Calu3 (cell line): ENCODE data around the gene LSR. TPM values are rescaled to one million over a fixed set of nuclear protein-coding genes. Genes with fewer than 3 reads are reported as not detected.
A peak's percentile ranks its signal among the peaks of the same experiment; 100 is the strongest.

Experiments used
- BruUV-seq: library from RNA; stranded (reverse); fragments of 400-500 nt; replicated peaks from 2 replicates; lab custom pipeline; 2021; lab: Mats Ljungman, UMichigan
- CTCF ChIA-PET: fragments of 300-600 bp; sonication (Branson Sonifier 250); formaldehyde crosslinking; loops from one replicate; lab custom pipeline; 2022; ENCODE audit warnings: antibody characterized with exemption; lab: Charles Lee
- DNase-seq: peaks from one replicate; pipeline ENCODE4 v3.0.0; 2022
- H3K27ac Mint-ChIP-seq: one replicate; pipeline ENCODE4 v1.8.0; 2022; ENCODE audit warnings: mixed read lengths; ENCODE audit not compliant: unreplicated experiment
- H3K27me3 Mint-ChIP-seq: one replicate; pipeline ENCODE4 v1.8.0; 2022; ENCODE audit warnings: mixed read lengths; ENCODE audit not compliant: unreplicated experiment
- H3K36me3 Mint-ChIP-seq: one replicate; pipeline ENCODE4 v1.8.0; 2022; ENCODE audit warnings: mild to moderate bottlenecking, moderate library complexity, mixed read lengths; ENCODE audit not compliant: insufficient read depth, unreplicated experiment
- H3K4me1 Mint-ChIP-seq: one replicate; pipeline ENCODE4 v1.8.0; 2022; ENCODE audit warnings: mild to moderate bottlenecking, low read depth, mixed read lengths; ENCODE audit not compliant: unreplicated experiment
- H3K4me3 Mint-ChIP-seq: one replicate; pipeline ENCODE4 v1.8.0; 2022; ENCODE audit warnings: mild to moderate bottlenecking, low read depth, moderate library complexity, mixed read lengths; ENCODE audit not compliant: unreplicated experiment
- H3K9me3 Mint-ChIP-seq: one replicate; pipeline ENCODE4 v1.8.0; 2022; ENCODE audit warnings: low read depth, mixed read lengths; ENCODE audit not compliant: unreplicated experiment
- intact Hi-C: fragments of 100-400 bp; cut with micrococcal nuclease; formaldehyde crosslinking; loops from one replicate; pipeline ENCODE4 v1.10.0; 2022; ENCODE audit not compliant: unreplicated experiment
- total RNA-seq: library from RNA; stranded (reverse); gene quantifications from 2 replicates; pipeline ENCODE4 v1.2.3, GENCODE V29; 2022
- TF ChIP-seq, protein P1 (sequence below): fragments of 200-600 bp; IDR thresholded peaks from one replicate; pipeline ENCODE4 v1.8.0; 2022; ENCODE audit warnings: antibody characterized with exemption; ENCODE audit not compliant: unreplicated experiment

The LSR gene
- total RNA-seq, 1 experiment from 2014 or later, result 494 TPM

- H3K36me3 Mint-ChIP-seq, result peaks cover 93% of the 10 kb centered on the region
- peak overlapping the region; percentile 58 for H3K27ac Mint-ChIP-seq
- H3K4me3 Mint-ChIP-seq, result no peak overlapping the region
- peaks cover 16% of the 10 kb centered on the region for H3K4me1 Mint-ChIP-seq
- no peaks in the 10 kb centered on the region for H3K27me3 Mint-ChIP-seq
- BruUV-seq, result no TSS peak
- TF ChIP-seq, protein P1, sequence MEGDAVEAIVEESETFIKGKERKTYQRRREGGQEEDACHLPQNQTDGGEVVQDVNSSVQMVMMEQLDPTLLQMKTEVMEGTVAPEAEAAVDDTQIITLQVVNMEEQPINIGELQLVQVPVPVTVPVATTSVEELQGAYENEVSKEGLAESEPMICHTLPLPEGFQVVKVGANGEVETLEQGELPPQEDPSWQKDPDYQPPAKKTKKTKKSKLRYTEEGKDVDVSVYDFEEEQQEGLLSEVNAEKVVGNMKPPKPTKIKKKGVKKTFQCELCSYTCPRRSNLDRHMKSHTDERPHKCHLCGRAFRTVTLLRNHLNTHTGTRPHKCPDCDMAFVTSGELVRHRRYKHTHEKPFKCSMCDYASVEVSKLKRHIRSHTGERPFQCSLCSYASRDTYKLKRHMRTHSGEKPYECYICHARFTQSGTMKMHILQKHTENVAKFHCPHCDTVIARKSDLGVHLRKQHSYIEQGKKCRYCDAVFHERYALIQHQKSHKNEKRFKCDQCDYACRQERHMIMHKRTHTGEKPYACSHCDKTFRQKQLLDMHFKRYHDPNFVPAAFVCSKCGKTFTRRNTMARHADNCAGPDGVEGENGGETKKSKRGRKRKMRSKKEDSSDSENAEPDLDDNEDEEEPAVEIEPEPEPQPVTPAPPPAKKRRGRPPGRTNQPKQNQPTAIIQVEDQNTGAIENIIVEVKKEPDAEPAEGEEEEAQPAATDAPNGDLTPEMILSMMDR, result no peak
- H3K9me3 Mint-ChIP-seq, result no peaks in the 10 kb centered on the region
- intact Hi-C loops, result no loop called here
- CTCF ChIA-PET, result no interaction called here
- no peak for DNase-seq
Observed at GRCh38 chr19:35260694-35261304, 12.0 kb downstream of the LSR start.

DNA sequence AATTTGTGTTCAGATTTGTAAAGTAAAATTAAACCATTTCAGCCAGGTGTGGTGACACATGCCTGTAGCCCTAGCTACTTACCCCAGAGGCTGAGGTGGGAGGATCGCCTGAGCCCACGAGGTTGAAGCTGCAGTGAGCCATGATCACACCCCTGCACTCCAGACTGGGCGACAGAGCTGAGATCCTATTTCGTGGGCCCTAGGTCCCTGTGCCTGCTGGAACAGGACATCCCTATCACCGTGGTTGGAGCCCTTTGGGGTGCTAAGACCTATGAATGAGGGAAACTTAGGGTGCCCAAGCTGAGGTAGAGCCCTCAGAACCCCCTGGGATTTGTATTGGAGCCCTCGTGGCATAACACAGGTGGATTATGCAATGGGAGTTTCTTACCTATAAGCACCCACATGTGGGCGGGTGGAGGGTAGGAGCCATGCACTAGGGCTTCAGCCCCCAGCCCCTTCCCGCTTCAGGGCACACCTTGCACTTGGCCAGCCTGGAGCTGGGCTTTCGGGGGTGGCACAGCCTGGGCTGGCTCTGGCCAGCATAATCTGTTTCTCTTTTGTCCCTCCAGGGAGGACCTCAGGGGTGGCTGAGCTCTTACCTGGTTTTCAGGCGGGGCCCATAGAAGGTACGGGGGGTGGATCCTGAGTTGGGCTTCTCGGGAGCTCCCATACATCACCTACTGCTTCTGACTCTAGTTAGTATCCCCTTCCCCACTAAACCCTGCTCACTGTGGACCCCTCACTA, 12.7 kb downstream of the LSR start:
- Mint-ChIP-seq H3K27me3 (no peaks in the 10 kb centered on the region), H3K4me3 (no peak overlapping the region), H3K36me3 (peaks cover 93% of the 10 kb centered on the region), H3K27ac (peak overlapping the region; percentile 58), H3K4me1 (peaks cover 17% of the 10 kb centered on the region), H3K9me3 (no peaks in the 10 kb centered on the region)
- intact Hi-C loops, result no loop called here
- TF ChIP-seq, protein P1, result no peak
- CTCF ChIA-PET, result no interaction called here
- no TSS peak for BruUV-seq
- no peak for DNase-seq

DNA sequence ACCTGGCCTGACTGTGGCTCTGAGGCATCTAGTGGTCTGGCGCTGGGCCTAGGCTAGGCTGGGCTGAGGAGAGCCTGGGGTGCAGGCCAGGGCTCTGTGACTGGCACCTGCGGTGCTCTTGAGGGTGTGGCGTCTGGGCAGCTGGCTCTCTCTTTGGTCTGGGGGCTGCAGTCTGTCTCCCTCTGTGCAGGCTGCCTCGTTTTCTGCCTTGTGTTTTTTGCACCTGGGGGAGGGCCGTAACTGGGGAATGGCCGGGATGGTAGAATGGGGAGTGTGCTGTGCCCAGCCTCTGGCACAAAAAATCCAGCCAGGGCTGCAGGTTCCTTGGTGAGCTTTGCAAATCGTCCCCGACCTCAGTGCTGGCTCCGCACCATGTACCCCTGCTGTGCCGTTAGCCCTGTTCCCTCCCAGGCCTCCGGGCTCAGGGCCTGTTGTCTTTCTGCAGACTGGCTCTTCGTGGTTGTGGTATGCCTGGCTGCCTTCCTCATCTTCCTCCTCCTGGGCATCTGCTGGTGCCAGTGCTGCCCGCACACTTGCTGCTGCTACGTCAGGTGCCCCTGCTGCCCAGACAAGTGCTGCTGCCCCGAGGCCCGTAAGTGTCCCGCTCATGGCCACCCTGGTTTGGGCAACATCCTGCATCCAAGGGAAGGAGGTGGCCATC, 13.4 kb downstream of the LSR start:
- H3K27ac Mint-ChIP-seq, result no peak overlapping the region
- peaks cover 93% of the 10 kb centered on the region for H3K36me3 Mint-ChIP-seq
- no peak overlapping the region for H3K4me3 Mint-ChIP-seq
- peaks cover 17% of the 10 kb centered on the region for H3K4me1 Mint-ChIP-seq
- no peaks in the 10 kb centered on the region for H3K27me3 Mint-ChIP-seq
- intact Hi-C loops, result no loop called here
- H3K9me3 Mint-ChIP-seq, result no peaks in the 10 kb centered on the region
- TF ChIP-seq, protein P1, result no peak
- CTCF ChIA-PET, result no interaction called here
- DNase-seq, result no peak
- no TSS peak for BruUV-seq

GRCh38 chr19:35264268-35265125, 15.7 kb downstream of the LSR start:
- peaks cover 17% of the 10 kb centered on the region for H3K4me1 Mint-ChIP-seq
- CTCF ChIA-PET, result no interaction called here
- no peaks in the 10 kb centered on the region for H3K9me3 Mint-ChIP-seq
- H3K36me3 Mint-ChIP-seq, result peaks cover 94% of the 10 kb centered on the region
- H3K4me3 Mint-ChIP-seq, result no peak overlapping the region
- intact Hi-C loops, result no loop called here
- no peak for DNase-seq
- TF ChIP-seq, protein P1, result no peak
- peak overlapping the region; percentile 38 for H3K27ac Mint-ChIP-seq
- no peaks in the 10 kb centered on the region for H3K27me3 Mint-ChIP-seq
- no TSS peak for BruUV-seq
